Stimulated activated CD8-positive, alpha-beta memory T cell treated with anti-CD3 and anti-CD28 coated beads, Interleukin-7, amount 100 ng/mL, for 1 hour (primary cell): ENCODE results near the gene SEZ6L.
"Not testable (repeated sequence)": the region's sequence is repeated elsewhere in the genome, so short reads cannot be mapped to it uniquely, and the experiment has no call there.

Source experiments
- DNase-seq, 2 donors: peaks; one replicate each; pipeline ENCODE4 v3.0.0-alpha.2; 2020; ENCODE audit warnings: low read depth in 2 of 2

Gene SEZ6L

DNA sequence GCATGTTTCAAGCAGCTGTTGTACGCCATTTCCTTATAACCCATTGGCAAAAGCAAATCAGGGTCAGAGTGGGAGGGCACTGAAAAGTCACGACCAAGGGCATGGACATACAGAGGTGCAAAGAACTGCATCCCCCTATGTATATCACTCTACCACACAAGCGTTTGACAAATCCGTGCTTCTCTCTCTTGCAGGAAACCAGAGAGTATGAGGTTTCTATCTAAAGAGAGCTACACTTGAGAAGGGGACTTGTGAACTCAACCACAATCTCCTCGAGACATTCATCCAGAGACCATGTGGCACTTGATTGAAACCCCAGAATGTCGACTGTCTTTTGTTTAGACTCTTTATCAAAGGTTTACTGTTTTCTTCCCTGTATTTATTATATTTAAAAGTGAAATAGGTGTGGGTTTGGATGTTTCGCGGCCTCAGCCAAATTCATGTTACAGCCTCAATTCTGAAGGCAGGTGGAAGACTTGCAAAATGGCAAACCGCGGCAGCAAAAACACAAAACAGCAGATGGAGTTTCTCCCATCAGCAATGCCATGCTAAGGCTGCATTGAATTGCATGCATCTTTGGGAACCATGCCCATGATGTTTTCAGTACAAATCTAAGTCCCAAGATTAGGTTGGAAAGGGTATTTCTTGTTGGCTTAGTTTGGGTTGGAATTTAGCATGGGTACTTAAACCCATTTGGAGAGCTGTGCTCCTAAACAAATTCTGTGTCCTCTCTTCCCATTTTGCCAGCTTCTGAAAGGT, 211.0 kb downstream of the SEZ6L start:
- DNase-seq, result no peak

DNA sequence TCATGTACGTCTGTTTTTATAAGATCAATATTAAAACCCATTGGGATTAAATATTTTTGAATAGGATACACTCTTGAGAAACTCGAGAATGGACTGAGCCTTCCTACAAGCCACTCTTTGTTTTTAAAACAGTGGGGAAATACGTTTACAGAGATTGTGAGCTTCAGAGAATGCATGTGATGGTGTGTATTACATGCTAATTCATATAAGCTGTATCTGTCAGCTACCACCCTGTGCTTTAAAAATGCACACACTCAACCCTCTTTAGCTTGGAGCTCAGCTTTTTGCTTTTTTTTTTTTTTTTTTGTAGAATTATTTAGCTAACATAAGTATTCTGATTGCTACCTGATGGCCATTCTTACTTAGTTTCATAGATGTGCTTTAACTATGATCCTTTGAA, 213.5 kb downstream of the SEZ6L start:
- no peak for DNase-seq

DNA sequence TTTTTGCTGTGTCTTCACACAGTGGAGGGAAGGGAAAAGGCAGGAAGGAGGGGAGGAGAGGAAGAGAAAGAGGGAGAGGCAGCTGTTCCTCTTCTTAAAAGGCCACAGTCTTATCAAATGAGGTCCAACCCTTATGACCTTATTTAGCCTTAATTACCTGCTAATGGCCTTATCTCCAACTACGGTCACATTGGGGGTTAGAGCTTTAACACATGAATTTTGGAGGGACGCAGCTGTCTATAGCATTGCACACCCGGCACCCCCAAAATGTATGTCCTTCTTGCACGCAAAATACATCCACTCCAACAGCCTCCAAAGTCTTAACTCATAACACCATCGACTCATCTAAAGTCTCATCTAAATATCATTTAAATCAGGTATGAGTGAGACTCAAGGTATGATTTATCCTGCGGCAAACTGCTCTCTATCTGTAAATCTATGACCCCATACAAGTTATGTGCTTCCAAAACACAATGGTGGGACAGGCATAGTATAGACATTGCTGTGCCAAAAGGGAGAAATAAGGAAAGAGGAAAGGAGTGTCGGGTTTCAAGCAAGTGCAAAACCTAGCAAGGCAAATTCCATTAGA, 214.8 kb downstream of the SEZ6L start:
- no peak for DNase-seq

DNA sequence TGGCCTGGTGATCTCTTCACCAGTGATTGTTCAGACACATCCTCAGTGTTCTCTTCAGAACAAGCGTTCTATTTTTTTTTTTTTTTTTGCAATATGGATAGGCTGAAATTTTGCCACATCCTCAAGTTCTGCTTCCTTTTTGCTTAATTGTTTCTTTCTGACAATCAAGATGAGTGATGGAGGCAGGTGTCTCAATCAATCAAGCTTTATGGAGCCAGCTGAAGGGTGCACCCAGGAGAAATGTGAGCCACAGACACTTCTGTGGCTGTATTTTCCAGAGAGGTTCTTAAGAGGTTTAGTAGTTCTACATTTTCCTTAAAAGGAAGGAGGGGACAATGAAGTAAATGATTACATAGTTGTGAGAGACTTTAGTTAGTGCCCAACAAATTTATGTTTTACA, 215.9 kb downstream of the SEZ6L start:
- DNase-seq, result no peak

DNA sequence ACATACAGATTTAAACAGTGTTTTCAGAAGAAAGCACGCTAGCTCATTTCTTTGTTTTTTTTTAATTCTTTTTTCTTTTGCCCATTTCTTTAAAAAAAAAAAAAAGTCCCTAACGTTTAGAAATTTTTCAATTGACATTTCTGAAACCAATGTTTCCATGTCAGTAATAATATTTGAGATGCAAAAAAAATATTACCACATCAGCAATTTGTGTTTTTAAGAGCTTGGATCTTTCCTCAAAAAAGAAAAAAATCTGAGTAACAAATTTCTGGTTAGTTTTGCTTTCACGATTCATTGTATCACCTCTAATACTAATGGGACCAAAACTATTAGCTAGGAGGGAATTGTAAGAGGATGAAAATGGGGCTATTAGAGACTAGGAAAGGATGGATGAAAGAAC, 219.9 kb downstream of the SEZ6L start:
- DNase-seq, result no peak

DNA sequence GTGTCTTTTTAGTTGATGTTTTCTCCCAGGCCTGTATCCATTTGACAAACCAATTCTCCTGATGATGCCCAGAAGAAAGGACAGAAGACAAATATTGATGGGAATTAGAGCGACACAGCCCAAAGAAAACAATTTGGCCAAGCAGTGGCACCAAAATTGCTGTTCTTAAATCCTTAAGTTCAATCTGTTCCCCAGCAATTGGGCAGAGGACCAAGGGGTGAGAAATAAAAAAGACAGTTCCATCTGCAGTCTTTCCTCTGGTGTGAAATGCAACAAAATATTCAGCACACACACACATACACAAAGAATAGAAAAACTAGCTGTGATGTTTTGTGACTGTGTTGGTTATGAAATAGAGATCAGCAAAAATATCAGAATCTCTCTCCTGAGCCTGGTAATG, 221.8 kb downstream of the SEZ6L start:
- DNase-seq, result no peak

DNA sequence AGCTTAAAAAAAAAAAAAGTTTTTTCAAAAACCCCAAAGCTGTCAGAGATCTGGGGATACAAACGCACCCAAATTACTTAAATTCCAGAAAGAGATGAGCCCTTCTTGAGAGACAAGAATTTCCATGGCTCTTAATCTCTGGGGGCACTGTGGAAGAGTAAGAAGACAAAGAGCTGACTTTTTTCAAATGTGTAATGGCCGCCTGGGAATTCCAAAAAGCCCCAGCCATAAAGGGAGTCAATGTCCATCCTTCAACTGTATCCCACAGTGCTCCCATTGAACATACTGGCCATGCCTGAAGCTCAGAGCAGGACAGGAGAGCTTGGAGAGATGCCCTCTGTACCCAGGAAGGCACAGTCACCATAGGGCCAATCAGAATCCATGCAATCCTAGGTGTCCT, 222.4 kb downstream of the SEZ6L start:
- DNase-seq, result no peak

DNA sequence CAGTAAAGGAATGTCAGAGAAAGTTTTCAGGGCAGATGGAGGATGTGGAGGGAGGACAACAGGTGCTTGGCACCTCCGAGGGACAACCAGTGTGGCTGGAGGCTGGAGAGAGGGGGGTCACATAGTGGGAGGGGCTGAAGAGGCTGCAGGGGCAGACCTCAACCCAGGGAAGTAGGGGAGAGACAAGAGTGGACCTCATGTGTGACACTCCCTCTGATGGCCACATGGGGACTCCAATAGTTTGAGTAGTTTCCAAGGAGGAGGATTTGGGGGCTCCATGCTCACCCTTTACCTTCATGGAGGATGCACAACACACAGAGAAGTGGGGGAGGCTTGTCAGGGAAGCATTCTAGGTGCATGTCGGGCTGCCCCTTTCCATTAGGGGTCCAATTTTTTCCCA, 224.7 kb downstream of the SEZ6L start:
- DNase-seq, result no peak

DNA sequence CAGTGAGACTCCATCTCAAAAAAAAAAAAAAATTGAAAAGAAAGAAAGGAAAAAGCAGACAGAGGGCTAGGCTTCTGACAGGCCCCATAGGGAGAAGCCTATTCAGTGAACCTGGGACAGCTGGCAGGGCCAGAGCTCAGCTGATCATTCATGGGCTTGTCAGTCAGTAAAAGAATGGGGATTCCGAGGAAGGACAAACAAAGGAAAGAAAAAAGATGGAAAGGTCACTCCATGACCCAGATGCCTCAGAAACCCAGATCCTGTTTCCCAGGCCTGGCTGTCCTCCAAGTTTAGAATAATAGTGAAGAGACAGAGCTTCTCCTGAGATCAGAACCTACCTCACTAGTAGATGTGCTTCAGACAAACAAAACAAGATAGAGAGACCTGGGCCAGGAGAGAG, 225.5 kb downstream of the SEZ6L start:
- DNase-seq, result no peak

DNA sequence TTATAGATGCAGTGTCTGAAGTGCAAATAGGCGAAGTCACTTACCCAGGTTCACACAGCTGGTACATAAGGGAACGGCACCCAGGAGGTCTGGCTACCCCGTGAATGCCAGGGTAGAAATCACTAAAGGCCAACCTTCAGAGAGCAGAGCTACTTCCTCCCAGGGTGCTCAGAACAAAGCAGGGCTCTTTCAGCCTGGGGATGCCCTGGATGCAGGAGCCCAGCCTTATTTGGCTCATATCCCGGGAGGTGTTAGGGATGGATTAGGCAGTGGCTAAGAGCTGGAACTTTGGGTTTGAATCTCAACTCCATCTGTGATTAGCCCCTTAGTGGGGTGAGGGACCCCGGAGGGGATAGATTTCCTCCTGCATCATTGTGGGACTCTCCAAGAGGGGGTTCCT, 226.7 kb downstream of the SEZ6L start:
- no peak for DNase-seq

DNA sequence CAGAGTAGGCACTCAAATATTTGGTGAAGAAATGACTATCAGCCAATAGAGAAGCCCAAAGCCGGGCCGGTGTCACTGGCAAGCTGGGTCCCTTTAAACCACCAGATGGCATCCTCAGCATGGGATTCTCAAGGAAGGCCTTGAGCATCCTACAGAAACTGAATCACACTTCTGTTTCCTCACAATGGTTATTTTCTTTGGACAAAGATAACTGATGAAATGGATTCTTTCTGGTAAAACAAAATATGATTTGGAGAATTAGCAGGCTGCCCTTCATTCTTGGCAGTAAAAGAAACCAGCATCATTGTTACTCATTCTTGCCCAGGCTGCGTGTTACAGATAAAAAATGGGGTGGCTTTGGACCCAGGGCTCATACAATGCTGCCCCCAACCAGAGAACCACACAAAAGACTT, 229.5 kb downstream of the SEZ6L start:
- DNase-seq, result peak in 1 of 2 donors; percentile 30

DNA sequence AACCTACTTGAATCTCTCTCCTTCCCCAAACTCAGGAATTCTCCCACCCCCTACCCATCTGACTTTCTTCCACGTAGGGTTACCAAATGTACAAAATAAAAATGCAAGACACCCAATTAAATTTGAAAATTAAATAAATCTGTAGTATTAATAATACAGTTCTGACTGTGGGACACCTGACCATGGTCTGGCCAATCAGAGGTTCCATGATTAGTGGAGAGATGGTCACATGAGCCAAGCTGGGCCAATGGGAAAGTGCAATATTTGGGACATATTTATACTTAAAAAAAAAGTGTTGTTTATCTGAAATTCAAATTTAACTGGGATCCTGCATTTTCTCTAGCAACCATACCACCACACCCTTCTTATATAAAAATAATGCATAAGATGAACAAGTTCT, 230.0 kb downstream of the SEZ6L start:
- DNase-seq, result no peak

DNA sequence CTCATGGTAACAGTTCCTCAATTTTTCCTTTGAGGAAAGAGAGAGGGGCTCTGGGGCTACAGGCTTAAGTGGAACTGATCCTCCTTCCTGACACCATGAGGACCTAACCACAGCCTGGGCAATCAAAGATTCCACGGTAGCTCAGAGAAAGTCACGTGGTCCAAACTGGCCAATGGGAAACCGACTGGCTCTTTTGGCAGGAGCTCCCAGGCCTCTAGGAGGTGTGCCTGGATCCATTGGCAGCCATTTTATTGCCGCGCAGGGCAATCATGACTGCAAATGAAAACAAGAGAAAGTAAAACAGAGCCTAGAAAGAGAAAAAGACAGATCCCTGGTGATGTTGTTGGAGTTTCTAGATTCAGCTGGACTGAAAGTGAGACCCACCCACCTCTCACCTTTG, 232.5 kb downstream of the SEZ6L start:
- no peak for DNase-seq

DNA sequence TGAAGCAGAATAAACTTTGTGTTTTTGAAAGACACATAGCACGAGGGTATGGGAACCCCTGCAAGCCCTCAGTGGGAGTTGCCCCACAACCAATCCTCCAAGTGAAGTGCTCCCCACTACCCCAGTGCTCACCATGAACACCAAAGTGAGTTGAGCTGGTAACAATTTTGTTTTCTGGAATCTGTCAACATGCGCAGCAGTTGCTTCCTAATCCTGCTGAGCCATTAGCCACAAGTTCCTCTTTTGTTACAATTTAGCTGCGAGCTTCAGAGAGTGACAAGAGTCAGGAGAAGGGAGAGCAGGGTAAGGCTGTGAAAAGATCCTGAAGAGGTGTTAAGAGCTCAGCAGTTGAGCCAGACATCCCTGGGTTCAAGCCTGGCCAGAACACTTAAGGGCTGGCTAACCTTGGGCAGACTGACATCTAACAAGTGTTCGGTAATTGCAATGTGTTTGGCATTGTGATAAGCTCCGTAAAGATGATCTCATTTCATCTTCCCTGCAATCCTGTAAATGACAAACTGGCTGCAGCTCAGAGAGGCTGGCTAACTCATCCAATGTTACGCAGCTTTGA, 235.7 kb downstream of the SEZ6L start:
- no peak for DNase-seq

DNA sequence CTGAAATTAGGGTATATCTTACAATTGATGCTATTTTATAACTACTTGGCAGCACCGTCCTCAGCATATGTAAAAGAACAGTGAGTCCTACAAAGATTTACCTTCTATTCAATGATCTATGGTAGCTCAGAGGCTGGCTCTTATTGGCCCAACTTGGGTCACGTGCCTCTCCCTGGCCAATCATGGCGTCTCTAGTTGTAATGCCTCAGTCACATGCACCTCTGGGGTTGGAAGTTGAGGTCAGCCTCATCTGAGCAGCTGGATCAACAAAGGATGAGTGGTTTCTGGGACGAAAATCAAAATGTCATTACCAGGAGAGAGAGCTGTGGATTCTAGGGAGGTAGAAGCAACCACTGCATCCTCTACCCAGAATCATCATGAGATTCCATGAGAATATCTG, 236.9 kb downstream of the SEZ6L start:
- no peak for DNase-seq

DNA sequence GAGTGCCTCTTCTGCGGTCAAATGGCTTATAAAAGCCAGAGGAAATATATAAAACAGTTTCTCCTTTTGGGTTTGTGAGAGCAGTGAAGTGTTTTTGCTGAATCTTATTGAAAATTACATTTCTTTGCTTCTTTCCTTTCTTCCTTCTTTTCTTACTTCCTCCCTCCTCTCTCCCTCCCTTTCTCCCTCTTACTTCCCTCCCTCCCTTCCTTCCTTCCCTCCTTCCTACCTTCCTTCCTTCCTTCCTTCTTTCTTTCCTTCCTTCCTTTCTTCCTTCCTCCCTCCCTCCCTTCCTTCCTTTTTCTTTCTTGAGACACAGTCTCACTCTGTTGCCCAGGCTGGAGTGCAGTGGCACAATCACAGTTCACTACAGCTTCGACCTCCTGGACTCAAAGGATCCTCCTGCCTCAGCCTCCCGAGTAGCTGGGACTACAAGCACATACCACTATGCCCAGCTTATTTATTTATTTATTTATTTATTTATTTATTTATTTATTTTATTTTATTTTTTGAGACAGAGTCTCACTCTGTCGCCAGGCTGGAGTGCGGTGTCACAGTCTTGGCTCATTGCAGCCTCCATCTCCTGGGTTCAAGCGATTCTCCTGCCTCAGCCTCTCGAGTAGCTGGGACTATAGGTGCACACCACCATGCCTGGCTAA, 239.4 kb downstream of the SEZ6L start:
- not testable (repeated sequence) for DNase-seq

DNA sequence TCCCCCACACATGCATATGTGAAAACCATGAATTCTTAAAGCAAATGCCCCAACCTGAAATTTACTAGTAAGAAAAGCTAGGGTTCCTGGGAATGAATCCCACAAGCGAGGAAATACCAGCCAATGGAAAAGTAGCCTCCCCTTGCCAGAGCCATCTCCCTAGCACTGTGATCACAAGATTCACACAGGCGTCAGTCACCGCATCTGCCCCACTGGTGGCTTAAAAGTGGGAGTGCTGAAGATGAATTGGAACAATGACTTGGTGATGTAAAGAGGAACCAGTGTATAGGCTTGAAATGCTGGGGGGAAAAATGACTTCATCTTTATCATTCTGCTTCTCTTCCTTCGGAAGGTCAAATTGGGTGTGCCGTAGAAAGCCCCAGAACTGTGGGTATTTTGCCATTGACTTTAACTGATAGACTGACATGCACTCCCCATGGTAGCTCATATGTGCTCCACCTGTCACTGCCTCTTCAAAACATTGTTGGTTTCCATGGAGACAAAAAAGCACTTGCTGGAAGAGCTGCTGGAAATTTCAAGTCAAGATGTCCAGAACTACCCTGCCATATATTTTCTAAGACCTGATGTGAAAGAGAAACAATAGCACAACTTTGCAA, 240.6 kb downstream of the SEZ6L start:
- no peak for DNase-seq

DNA sequence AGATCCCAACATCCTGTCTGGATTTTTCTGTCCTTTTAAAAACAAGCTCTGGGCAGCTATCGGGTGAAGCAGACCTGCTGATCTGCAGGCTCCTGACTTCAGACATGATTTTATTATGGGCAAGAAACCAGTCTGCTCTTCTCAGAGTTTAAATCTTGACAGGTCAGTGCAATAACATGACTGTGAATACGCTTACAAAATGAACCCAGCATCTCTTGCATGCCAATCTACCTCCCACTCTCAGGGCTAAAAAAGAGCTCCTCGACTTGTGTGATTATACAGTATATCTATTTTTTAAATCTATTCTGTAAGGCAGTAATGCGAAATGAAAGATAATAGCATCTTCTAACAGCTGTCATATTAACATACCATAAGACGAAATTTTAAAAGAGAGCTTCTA, 241.1 kb downstream of the SEZ6L start:
- no peak for DNase-seq

DNA sequence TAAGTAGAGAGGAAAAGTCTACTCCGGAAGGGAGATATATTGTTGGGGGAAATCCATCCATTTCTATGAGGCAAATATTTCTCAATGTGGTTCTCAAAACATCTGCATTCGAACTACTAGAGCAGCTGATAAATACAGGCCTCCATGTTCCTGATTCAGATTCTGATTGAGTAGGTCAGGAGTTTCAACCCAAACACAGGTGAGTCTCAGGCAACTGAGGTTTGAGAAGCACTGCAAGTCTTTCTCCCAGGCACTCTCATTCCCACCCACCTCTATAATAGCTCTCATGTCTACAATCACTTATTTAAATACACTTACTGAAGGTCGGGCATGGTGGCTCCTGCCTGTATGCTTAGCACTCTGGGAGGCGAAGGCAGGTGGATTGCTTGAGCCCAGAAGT, 245.1 kb downstream of the SEZ6L start:
- DNase-seq, result no peak

DNA sequence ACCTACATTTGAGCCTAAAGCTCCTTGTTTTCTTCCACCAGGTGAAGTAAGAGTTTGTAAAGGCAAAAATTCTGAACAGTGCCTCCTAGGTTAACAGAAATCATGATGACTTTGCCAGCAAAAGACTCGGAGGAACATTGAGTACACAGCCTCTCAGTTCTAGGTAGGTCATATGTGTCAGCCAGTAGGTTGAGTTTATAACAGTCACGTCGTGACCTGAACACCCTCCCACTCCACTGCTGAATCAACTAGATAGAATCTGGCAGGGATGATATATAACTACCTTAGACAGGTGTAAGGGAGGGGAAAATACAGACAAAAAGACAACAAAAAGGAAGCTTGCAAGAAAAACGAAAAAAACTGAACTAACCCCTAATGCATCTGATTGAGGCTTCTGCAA, 247.0 kb downstream of the SEZ6L start:
- DNase-seq, result no peak

DNA sequence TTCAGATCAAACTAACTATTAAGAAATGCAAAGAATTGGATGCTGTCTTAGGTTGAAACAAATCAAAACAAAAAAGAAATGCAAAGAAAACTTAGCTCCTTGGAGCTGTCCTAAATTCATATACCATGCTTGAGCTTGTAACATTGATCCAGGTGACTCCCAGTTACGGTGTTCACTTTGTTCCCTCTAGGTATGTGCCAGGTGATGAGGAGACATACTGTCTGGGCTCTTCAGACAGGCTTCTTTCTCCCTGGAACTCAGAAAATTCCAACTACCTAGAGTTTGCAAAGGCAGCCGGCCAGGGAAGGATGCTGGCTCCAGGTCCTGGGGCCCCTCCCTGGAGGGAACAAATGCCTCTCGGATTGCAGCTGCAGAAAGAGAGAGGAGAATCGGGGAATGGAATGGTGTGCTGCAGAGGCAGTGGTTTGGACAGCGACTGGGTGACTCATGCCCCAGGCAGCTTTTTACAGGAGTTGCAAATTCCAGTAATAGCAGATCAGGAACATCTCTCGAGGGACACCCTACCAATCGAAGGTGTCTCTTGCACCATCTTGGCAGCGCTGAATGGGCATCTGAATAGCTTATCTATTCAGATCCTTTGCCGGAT, 247.5 kb downstream of the SEZ6L start:
- DNase-seq, result no peak

DNA sequence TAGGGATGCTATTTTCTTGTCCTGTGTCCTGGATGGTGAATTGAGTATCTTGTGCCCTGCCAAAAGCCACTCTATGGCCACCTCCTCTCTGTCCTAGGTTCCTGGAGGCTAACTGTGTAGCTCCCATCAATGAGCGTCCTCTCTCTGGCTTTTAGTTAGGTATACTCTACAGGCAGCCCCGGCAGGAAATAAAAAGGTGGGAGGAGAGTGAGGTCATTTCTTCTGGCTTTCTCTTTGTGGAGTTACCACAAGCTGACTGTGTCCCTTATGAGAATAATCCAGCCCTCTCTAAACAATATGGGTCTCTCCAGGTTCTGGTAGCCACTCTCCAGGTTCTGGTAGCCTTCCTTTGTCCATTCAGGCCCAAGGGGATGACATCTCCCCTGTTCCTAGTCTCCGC, 248.1 kb downstream of the SEZ6L start:
- DNase-seq, result no peak
